ENCODE data around the gene DIS3L2. TPM values are rescaled to one million over a fixed set of nuclear protein-coding genes. Genes with fewer than 3 reads are reported as not detected.
A peak's percentile ranks its signal among the peaks of the same experiment; 100 is the strongest.

The DIS3L2 gene
- total and polyA plus RNA-seq, 2 of the 8 experiments (the other 6 are each of a cell fraction or from before 2014, with no cell fraction given) = 11.5 to 21.6 TPM

- H3K27ac ChIP-seq (ENCODE audit: low read depth, low read length) = no peak overlapping the region
- no peaks in the 10 kb centered on the region for H3K23me2 ChIP-seq (ENCODE audit: low read depth, low read length)
- 88% methylated on average over 3 of the region's 3 CpGs; no CpG with 5 or more reads in 1 of the 2 experiments for WGBS, 2 experiments (ENCODE audit: extremely low coverage in 1 of 2, insufficient coverage in 1 of 2, insufficient read length in 1 of 2, insufficient replicate concordance in 2 of 2, low coverage in 1 of 2, low lambda C conversion rate in 2 of 2, missing lambda C conversion rate in 1 of 2)
- H3K18ac ChIP-seq (ENCODE audit: extremely low read depth, low read length) = no peak overlapping the region
- no peak overlapping the region for H2BK20ac ChIP-seq (ENCODE audit: low read length)
- no peak overlapping the region for H2BK120ac ChIP-seq (replicated peaks; ENCODE audit: low read depth, low read length)
- no peak overlapping the region for H3K4me3 ChIP-seq (ENCODE audit: extremely low read depth in 1 of 4, insufficient read depth in 2 of 4, low read depth in 3 of 4, low read length in 4 of 4)
- no peak overlapping the region for H2BK15ac ChIP-seq (ENCODE audit: low read length)
- H3K4me1 ChIP-seq (replicated peaks in 1 of 4; ENCODE audit: control insufficient read depth in 3 of 4, insufficient read depth in 4 of 4, low read length in 3 of 4) = peaks cover 0 to 8% (median under 1%) of the 10 kb centered on the region in 4 experiments; a peak in 3 of 7 replicates
- peaks cover 0 to 5% (median 1%) of the 10 kb centered on the region in 4 experiments; a peak in 3 of 8 replicates for H3K36me3 ChIP-seq (ENCODE audit: control insufficient read depth in 2 of 4, insufficient read depth in 4 of 4, low read length in 3 of 4)
- no peak overlapping the region for H2BK5ac ChIP-seq (ENCODE audit: low read depth, low read length)
- H4K8ac ChIP-seq (ENCODE audit: extremely low read depth, insufficient read depth, low read length) = no peak overlapping the region
- H3K9me3 ChIP-seq (ENCODE audit: insufficient read depth in 2 of 2, low read depth in 1 of 2, low read length in 1 of 2) = no peaks in the 10 kb centered on the region
- POLR2A ChIA-PET (ENCODE audit: partially characterized antibody) = interaction anchor here (0.9 kb wide), 1 partner anchor 9 kb away, joined by 4 read pairs; no protein-coding TSS in a partner anchor
- no peak overlapping the region for H2AFZ ChIP-seq (ENCODE audit: low read length)
- H4K20me1 ChIP-seq (replicated peaks in 1 of 2; ENCODE audit: control insufficient read depth in 1 of 2, insufficient read depth in 2 of 2, low read length in 2 of 2) = no peaks in the 10 kb centered on the region
- 0 out of 2 replicates have a peak, but pooled peaks have one; percentile 28 for TF ChIP-seq TEAD4 (IDR thresholded peaks at IDR 0.05; ENCODE audit: low read depth, low read length)
- TF ChIP-seq SIRT6 (IDR thresholded peaks at IDR 0.05; ENCODE audit: low read length) = no peak
- H3K56ac ChIP-seq (replicated peaks; ENCODE audit: insufficient read length, low read depth, low read length) = no peak overlapping the region
- FAIRE-seq (no peak), DNase-seq (ENCODE audit: low read depth in 1 of 2, low spot score in 2 of 2) (no peak)
- no peak overlapping the region for H3K14ac ChIP-seq (ENCODE audit: insufficient read length)
- H2BK12ac ChIP-seq (ENCODE audit: low read depth, low read length) = no peak overlapping the region
- H3K27me3 ChIP-seq (replicated peaks in 1 of 4; ENCODE audit: control insufficient read depth in 3 of 4, extremely low read depth in 1 of 4, insufficient read depth in 3 of 4, low read length in 3 of 4) = no peaks in the 10 kb centered on the region
- H4K91ac ChIP-seq (replicated peaks; ENCODE audit: insufficient read length, low read length) = no peak overlapping the region
- CTCF ChIA-PET (ENCODE audit: partially characterized antibody) = interaction anchor here (1.0 to 1.6 kb wide), 3 partner anchors 13 to 84 kb away, joined by 4 to 8 read pairs (median 4); no protein-coding TSS in a partner anchor
- H3K4me2 ChIP-seq (ENCODE audit: insufficient read depth in 1 of 2, low read depth in 2 of 2, low read length in 2 of 2) = no peak overlapping the region
- H3K4ac ChIP-seq (replicated peaks; ENCODE audit: insufficient read length, low read depth, low read length) = no peak overlapping the region
- H2AK5ac ChIP-seq (ENCODE audit: low read depth, low read length) = no peak overlapping the region
- H3K23ac ChIP-seq (ENCODE audit: insufficient read length) = no peak overlapping the region
- H3K79me2 ChIP-seq (ENCODE audit: control insufficient read depth in 1 of 2, insufficient read depth in 2 of 2, low read length in 2 of 2) = no peaks in the 10 kb centered on the region
- H4K5ac ChIP-seq (ENCODE audit: insufficient read length, low read depth, low read length) = no peak overlapping the region
- peaks cover 3% of the 10 kb centered on the region; the same call in 1 of the 2 replicates for H3K79me1 ChIP-seq (ENCODE audit: low read depth, low read length)
- no peak overlapping the region for H3K9ac ChIP-seq (replicated peaks in 1 of 4; ENCODE audit: extremely low read depth in 1 of 4, low read depth in 3 of 4, low read length in 3 of 4)
Measured at GRCh38 chr2:232013701-232014353, 52.3 kb downstream of the DIS3L2 start.

Measured in H1 (cell line).